IMR-90 (cell line): Measurements from ENCODE around the gene CTIF. TPM values are rescaled to one million over a fixed set of nuclear protein-coding genes. Genes with fewer than 3 reads are reported as not detected.

Experiments
- ATAC-seq: fragments of 200-7000 bp; cut with Tn5 transposase; 2 replicates; pipeline ENCODE4 v1.9.1; 2020; ENCODE audit warnings: low read depth, mild to moderate bottlenecking, moderate library complexity
- BruUV-seq: library from RNA; stranded (reverse); fragments of 400-500 nt; replicated peaks from 2 replicates; lab custom pipeline; 2021; lab: Mats Ljungman, UMichigan
- CTCF ChIA-PET: fragments of 300-600 bp; formaldehyde crosslinking; extraction: SDS; loops from one replicate; lab custom pipeline; 2021; ENCODE audit warnings: antibody characterized with exemption; lab: Yijun Ruan, JAX
- POLR2A ChIA-PET: fragments of 300-600 bp; sonication (Branson Sonifier 250); formaldehyde crosslinking; loops from one replicate; lab custom pipeline; 2022; ENCODE audit warnings: antibody characterized with exemption; ENCODE audit not compliant: unreplicated experiment; lab: Charles Lee
- DNase-seq: peaks from one replicate; pipeline ENCODE4 v3.0.0; 2013
- H2AFZ ChIP-seq: replicated peaks from 2 replicates; pipeline ENCODE3; 2013; ENCODE audit warnings: low read length, mild to moderate bottlenecking; ENCODE audit not compliant: poor library complexity
- H2AK5ac ChIP-seq: 2 replicates; pipeline ENCODE4 v1.6.1; 2013; ENCODE audit warnings: low read depth, low read length, inconsistent platforms
- H2AK9ac ChIP-seq: replicated peaks from 2 replicates; pipeline ENCODE3; 2013; ENCODE audit warnings: mild to moderate bottlenecking, low read depth, low read length, moderate library complexity; ENCODE audit not compliant: poor library complexity
- H2BK120ac ChIP-seq: 2 replicates; pipeline ENCODE4 v1.6.1; 2013; ENCODE audit warnings: low read depth, low read length, inconsistent platforms
- H2BK15ac ChIP-seq: 3 replicates; pipeline ENCODE4 v1.6.1; 2013; ENCODE audit warnings: low read depth, low read length, inconsistent platforms
- H2BK20ac ChIP-seq: 2 replicates; pipeline ENCODE4 v1.6.1; 2013; ENCODE audit warnings: low read depth, mild to moderate bottlenecking, inconsistent platforms, low read length, moderate library complexity
- H2BK5ac ChIP-seq: 2 replicates; pipeline ENCODE4 v1.6.1; 2013; ENCODE audit warnings: mild to moderate bottlenecking, low read depth, low read length, inconsistent platforms; ENCODE audit not compliant: poor library complexity, severe bottlenecking
- H3K14ac ChIP-seq: replicated peaks from 2 replicates; pipeline ENCODE4 v1.6.1; 2013; ENCODE audit warnings: low read depth, low read length, inconsistent platforms
- H3K18ac ChIP-seq: 2 replicates; pipeline ENCODE4 v1.6.1; 2013; ENCODE audit warnings: low read depth, low read length, control low read depth
- H3K23ac ChIP-seq: 2 replicates; pipeline ENCODE4 v1.6.1; 2013; ENCODE audit warnings: low read depth, low read length, inconsistent platforms
- H3K27ac ChIP-seq: 2 replicates; pipeline ENCODE4 v1.5.1; 2013; ENCODE audit warnings: mild to moderate bottlenecking, control low read depth, low read length; ENCODE audit not compliant: insufficient read depth
- H3K27me3 ChIP-seq: 2 replicates; pipeline ENCODE4 v1.6.1; 2013; ENCODE audit warnings: low read length; ENCODE audit not compliant: control insufficient read depth, insufficient read depth
- H3K36me3 ChIP-seq: 2 replicates; pipeline ENCODE4 v1.6.1; 2013; ENCODE audit warnings: low read length, mixed read lengths; ENCODE audit not compliant: control insufficient read depth, insufficient read depth
- H3K4ac ChIP-seq: 2 replicates; pipeline ENCODE4 v1.6.1; 2013; ENCODE audit warnings: low read depth, low read length, inconsistent platforms
- H3K4me1 ChIP-seq: 2 replicates; pipeline ENCODE4 v1.6.1; 2013; ENCODE audit warnings: low read length, mixed read lengths; ENCODE audit not compliant: control insufficient read depth, insufficient read depth
- H3K4me2 ChIP-seq: 2 replicates; pipeline ENCODE4 v1.6.1; 2013; ENCODE audit warnings: low read depth, mild to moderate bottlenecking, control low read depth, low read length, moderate library complexity
- H3K4me3 ChIP-seq: 2 replicates; pipeline ENCODE4 v1.5.1; 2013; ENCODE audit warnings: low read depth, mild to moderate bottlenecking, control low read depth, low read length, moderate library complexity; ENCODE audit not compliant: insufficient read depth
- H3K56ac ChIP-seq: 2 replicates; pipeline ENCODE4 v1.6.1; 2013; ENCODE audit warnings: low read length, inconsistent platforms; ENCODE audit not compliant: insufficient read depth; ENCODE audit errors: extremely low read depth
- H3K79me1 ChIP-seq, 2 experiments: 2 replicates each; pipeline ENCODE4 v1.6.1; 2013; ENCODE audit warnings: low read length in 2 of 2, inconsistent platforms in 1 of 2, low read depth in 1 of 2
- H3K9ac ChIP-seq: 2 replicates; pipeline ENCODE4 v1.6.1; 2013; ENCODE audit warnings: low read depth, low read length, control low read depth
- H3K9me1 ChIP-seq: 2 replicates; pipeline ENCODE4 v1.6.1; 2013; ENCODE audit warnings: low read length, inconsistent platforms; ENCODE audit not compliant: insufficient read depth
- H3K9me3 ChIP-seq: 2 replicates; pipeline ENCODE4 v1.6.1; 2013; ENCODE audit warnings: low read length; ENCODE audit not compliant: control insufficient read depth, insufficient read depth
- H4K20me1 ChIP-seq: 2 replicates; pipeline ENCODE4 v1.6.1; 2013; ENCODE audit warnings: low read length, inconsistent platforms; ENCODE audit not compliant: insufficient read depth
- H4K5ac ChIP-seq: 2 replicates; pipeline ENCODE4 v1.6.1; 2013; ENCODE audit warnings: mild to moderate bottlenecking, low read depth, low read length, control low read depth
- H4K8ac ChIP-seq, 2 experiments: 2 replicates each; pipeline ENCODE4 v1.6.1; 2013; ENCODE audit warnings: low read depth in 2 of 2, low read length in 2 of 2, control low read depth in 1 of 2, inconsistent platforms in 1 of 2
- H4K91ac ChIP-seq: 2 replicates; pipeline ENCODE4 v1.6.1; 2013; ENCODE audit warnings: low read depth, low read length, inconsistent platforms; ENCODE audit not compliant: insufficient read depth
- BHLHE40 ChIP-seq: fragments of 150-350 bp; IDR thresholded peaks from 2 replicates; pipeline ENCODE4 v1.6.1; 2016; ENCODE audit warnings: mild to moderate bottlenecking, low read depth, low read length
- CEBPB ChIP-seq: IDR thresholded peaks from 2 replicates; pipeline ENCODE4 v1.6.1; 2012; ENCODE audit warnings: low read depth, low read length, improper control_type of control experiment
- CHD1 ChIP-seq: IDR thresholded peaks from 2 replicates; pipeline ENCODE4 v1.6.1; 2012; ENCODE audit warnings: low read depth, low read length, improper control_type of control experiment
- CTCF ChIP-seq: conservative IDR thresholded peaks from 2 replicates; pipeline ENCODE4 v1.5.1; 2012; ENCODE audit warnings: mild to moderate bottlenecking, low read depth, low read length, improper control_type of control experiment
- ELK1 ChIP-seq: fragments of 150-350 bp; IDR thresholded peaks from 2 replicates; pipeline ENCODE4 v1.6.1; 2016; ENCODE audit warnings: low read depth, mild to moderate bottlenecking, low read length, moderate library complexity, borderline replicate concordance
- MAFK ChIP-seq: IDR thresholded peaks from 2 replicates; pipeline ENCODE4 v1.6.1; 2012; ENCODE audit warnings: low read depth, low read length, improper control_type of control experiment
- MAZ ChIP-seq: IDR thresholded peaks from 2 replicates; pipeline ENCODE4 v1.6.1; 2012; ENCODE audit warnings: low read depth, mild to moderate bottlenecking, low read length, improper control_type of control experiment, moderate library complexity, borderline replicate concordance
- MXI1 ChIP-seq: IDR thresholded peaks from 2 replicates; pipeline ENCODE4 v1.6.1; 2012; ENCODE audit warnings: low read depth, mild to moderate bottlenecking, low read length, moderate library complexity, borderline replicate concordance
- POLR2A ChIP-seq: IDR thresholded peaks from 2 replicates; pipeline ENCODE4 v1.6.1; 2012; ENCODE audit warnings: mild to moderate bottlenecking, low read depth, low read length
- RAD21 ChIP-seq: IDR thresholded peaks from 2 replicates; pipeline ENCODE4 v1.6.1; 2012; ENCODE audit warnings: low read length, improper control_type of control experiment
- RCOR1 ChIP-seq: IDR thresholded peaks from 2 replicates; pipeline ENCODE4 v1.6.1; 2012; ENCODE audit warnings: mild to moderate bottlenecking, low read length, improper control_type of control experiment; ENCODE audit not compliant: insufficient replicate concordance
- RFX5 ChIP-seq: IDR thresholded peaks from 2 replicates; pipeline ENCODE4 v1.8.0; 2012; ENCODE audit warnings: low read depth, mild to moderate bottlenecking, low read length, moderate library complexity
- SMC3 ChIP-seq: fragments of 150-350 bp; IDR thresholded peaks from 2 replicates; pipeline ENCODE4 v1.6.1; 2016; ENCODE audit warnings: low read depth, mild to moderate bottlenecking, antibody characterized with exemption, low read length, moderate library complexity
- WGBS, 2 experiments: methylation state at CpG; one replicate each; pipeline versions ENCODE4 v1.1.5 to v1.1.7; 2013; ENCODE audit warnings: missing lambda C conversion rate in 2 of 2; ENCODE audit not compliant: insufficient read length in 1 of 2; ENCODE audit errors: extremely low coverage in 2 of 2; 5-methylcytosine and 5-hydroxymethylcytosine counted together
- dilution Hi-C: fragments of 300-500 bp; cut with HindIII; formaldehyde crosslinking; loops from one replicate; pipeline ENCODE4 v1.14.3; 2018; ENCODE audit warnings: low sequenced_read_pairs; ENCODE audit not compliant: unreplicated experiment
- in situ Hi-C: fragments of 300-500 bp; cut with MboI; formaldehyde crosslinking; loops from 3 replicates; pipeline ENCODE4 v1.14.3; 2019; ENCODE audit warnings: low sequenced_read_pairs, inconsistent platforms, mixed read lengths
- intact Hi-C: fragments of 100-400 bp; cut with micrococcal nuclease; formaldehyde crosslinking; loops from 2 replicates; pipeline ENCODE4 v1.10.0; 2022
- polyA plus RNA-seq, 3 experiments: library from polyadenylated mRNA; depleted of rRNA; stranded (reverse); fragments of >200 nt; gene quantifications; 2 replicates each; pipeline ENCODE4 v1.2.3, GENCODE V29; 2012; ENCODE audit warnings: low replicate concordance in 1 of 3
- total RNA-seq: library from RNA; depleted of rRNA; stranded (reverse); fragments of >200 nt; gene quantifications from 2 replicates; pipeline ENCODE4 v1.2.3, GENCODE V29; 2012

CTIF gene
- total and polyA plus RNA-seq, 2 of the 4 experiments (the other 2 are of a cell fraction): 25.1 to 57.0 TPM

- Histone ChIP-seq H3K4ac (no peak overlapping the region), H3K27ac (no peak overlapping the region), H4K8ac (no peak overlapping the region), H2BK5ac (no peak overlapping the region), H2BK120ac (no peak overlapping the region), H3K27me3 (no peaks in the 10 kb centered on the region), H3K9ac (no peak overlapping the region), H3K4me2 (no peak overlapping the region), H3K9me3 (no peaks in the 10 kb centered on the region), H2BK20ac (no peak overlapping the region), H4K91ac (no peak overlapping the region), H3K9me1 (peaks cover 51% of the 10 kb centered on the region), H4K5ac (no peak overlapping the region), H2BK15ac (no peak overlapping the region), H3K4me3 (no peak overlapping the region), H3K36me3 (no peaks in the 10 kb centered on the region), H4K20me1 (peaks cover 93% of the 10 kb centered on the region), H2AK9ac (no peak overlapping the region), H2AK5ac (no peak overlapping the region), H3K56ac (no peak overlapping the region), H3K23ac (0 out of 2 replicates have a peak overlapping the region, but pooled peaks have one; percentile 71), H3K18ac (no peak overlapping the region), H3K79me1 (peaks cover 56 to 95% of the 10 kb centered on the region in 2 experiments), H3K14ac (0 out of 2 replicates have a peak overlapping the region, but pooled peaks have one; percentile 8), H2AFZ (no peak overlapping the region), H3K4me1 (peaks cover 16% of the 10 kb centered on the region)
- BruUV-seq: no TSS peak
- in situ Hi-C loops (no loop called here), intact Hi-C loops (no loop called here), dilution Hi-C loops (no loop called here)
- no peak for ATAC-seq
- WGBS, 2 experiments: 96% methylated on average over 4 of the region's 9 CpGs; no CpG with 5 or more reads in 1 of the 2 experiments
- POLR2A ChIA-PET: no interaction called here
- no peak for DNase-seq
- CTCF ChIA-PET: no interaction called here
- TF ChIP-seq MXI1 (no peak), CTCF (no peak), MAFK (no peak), SMC3 (no peak), RAD21 (no peak), RCOR1 (no peak), CEBPB (no peak), MAZ (no peak), CHD1 (no peak), POLR2A (no peak), RFX5 (no peak), BHLHE40 (no peak), ELK1 (no peak)
Observed at GRCh38 chr18:48569139-48569914, 30.5 kb downstream of the CTIF start.
